HEK293 (cell line): ENCODE measurements around the gene LINC00237.

Experiments
- CTCF ChIA-PET: fragments of 350-600 bp; formaldehyde crosslinking; extraction: SDS; loops from one replicate; lab custom pipeline; 2021; ENCODE audit warnings: antibody characterized with exemption; lab: Yijun Ruan, JAX
- POLR2A ChIA-PET: fragments of 300-600 bp; formaldehyde crosslinking; extraction: SDS; loops from one replicate; lab custom pipeline; 2020; ENCODE audit warnings: antibody characterized with exemption, inconsistent platforms; lab: Yijun Ruan, JAX
- H3K27ac ChIP-seq: fragments of 200-500 bp; sonication (Bioruptor generic); 2 replicates; pipeline ENCODE4 v1.5.1; 2014; ENCODE audit warnings: low read depth, low read length, control low read depth, inconsistent platforms; ENCODE audit errors: extremely low read depth
- H3K36me3 ChIP-seq, 2 experiments: fragments of 200-500 bp in 1 of 2; sonication (Bioruptor generic) in 1 of 2; 1 replicate in 1 of 2; 2 replicates in 1 of 2; pipeline ENCODE4 v1.5.1; 2014 to 2017; ENCODE audit warnings: inconsistent platforms in 2 of 2, low read length in 2 of 2; ENCODE audit not compliant: control insufficient read depth in 2 of 2, insufficient read depth in 1 of 2
- H3K4me1 ChIP-seq: fragments of 200-500 bp; sonication (Bioruptor generic); 2 replicates; pipeline ENCODE4 v1.5.1; 2014; ENCODE audit warnings: mild to moderate bottlenecking, low read length, inconsistent platforms; ENCODE audit not compliant: control insufficient read depth, insufficient read depth
- H3K4me3 ChIP-seq: 2 replicates; pipeline ENCODE4 v1.5.1; 2011; ENCODE audit warnings: low read depth, mild to moderate bottlenecking, control low read depth, low read length, moderate library complexity
- H3K9me3 ChIP-seq: fragments of 200-500 bp; sonication (Bioruptor generic); 2 replicates; pipeline ENCODE4 v1.5.1; 2014; ENCODE audit warnings: low read depth, low read length, inconsistent platforms; ENCODE audit not compliant: control insufficient read depth, insufficient read depth
- KLF10 ChIP-seq: fragments of 450-650 bp; IDR thresholded peaks from 2 replicates; pipeline ENCODE4 v1.5.1; 2018; ENCODE audit warnings: missing biosample characterization, mild to moderate bottlenecking, missing genetic modification characterization
- MZF1 ChIP-seq: fragments of 450-650 bp; formaldehyde crosslinking; IDR thresholded peaks from 2 replicates; pipeline ENCODE4 v1.5.1; 2017; ENCODE audit warnings: missing biosample characterization, missing genetic modification characterization, borderline replicate concordance
- PRDM1 ChIP-seq: fragments of 450-650 bp; formaldehyde crosslinking; IDR thresholded peaks from 2 replicates; pipeline ENCODE4; 2016; ENCODE audit warnings: missing biosample characterization, missing genetic modification characterization
- SCRT2 ChIP-seq: fragments of 450-650 bp; formaldehyde crosslinking; IDR thresholded peaks from 2 replicates; pipeline ENCODE4 v1.5.1; 2016; ENCODE audit warnings: missing biosample characterization, missing genetic modification characterization
- ZBTB17 ChIP-seq: fragments of 450-650 bp; formaldehyde crosslinking; IDR thresholded peaks from 2 replicates; pipeline ENCODE4 v1.5.1; 2016; ENCODE audit warnings: missing biosample characterization, missing genetic modification characterization
- ZBTB20 ChIP-seq: fragments of 450-650 bp; formaldehyde crosslinking; IDR thresholded peaks from 2 replicates; pipeline ENCODE4 v1.5.1; 2016; ENCODE audit warnings: missing biosample characterization, missing genetic modification characterization
- ZBTB8A ChIP-seq: fragments of 450-650 bp; formaldehyde crosslinking; IDR thresholded peaks from 2 replicates; pipeline ENCODE4 v1.5.1; 2016; ENCODE audit warnings: missing biosample characterization, missing genetic modification characterization
- ZFP41 ChIP-seq: fragments of 450-650 bp; formaldehyde crosslinking; IDR thresholded peaks from 2 replicates; pipeline ENCODE4 v1.5.1; 2016; ENCODE audit warnings: missing biosample characterization, missing genetic modification characterization, borderline replicate concordance
- ZIC2 ChIP-seq: fragments of 450-650 bp; formaldehyde crosslinking; IDR thresholded peaks from 2 replicates; pipeline ENCODE4 v1.5.1; 2016; ENCODE audit warnings: missing biosample characterization, missing genetic modification characterization
- ZNF114 ChIP-seq: fragments of 450-650 bp; formaldehyde crosslinking; IDR thresholded peaks from 2 replicates; pipeline ENCODE4 v1.5.0; 2017; ENCODE audit warnings: missing biosample characterization, missing genetic modification characterization
- ZNF146 ChIP-seq: fragments of 450-650 bp; formaldehyde crosslinking; IDR thresholded peaks from 2 replicates; pipeline ENCODE4 v1.5.1; 2016; ENCODE audit warnings: missing biosample characterization, missing genetic modification characterization
- ZNF155 ChIP-seq: fragments of 450-650 bp; formaldehyde crosslinking; IDR thresholded peaks from 2 replicates; pipeline ENCODE4 v1.5.1; 2016; ENCODE audit warnings: missing biosample characterization, missing genetic modification characterization
- ZNF184 ChIP-seq: fragments of 450-650 bp; IDR thresholded peaks from 2 replicates; pipeline ENCODE4 v1.5.1; 2018; ENCODE audit warnings: missing biosample characterization, mild to moderate bottlenecking, missing genetic modification characterization
- ZNF19 ChIP-seq: fragments of 450-650 bp; formaldehyde crosslinking; IDR thresholded peaks from 2 replicates; pipeline ENCODE4; 2016; ENCODE audit warnings: missing biosample characterization, missing genetic modification characterization, low read depth
- ZNF214 ChIP-seq: fragments of 450-650 bp; formaldehyde crosslinking; IDR thresholded peaks from 2 replicates; pipeline ENCODE4 v1.5.1; 2017; ENCODE audit warnings: missing biosample characterization, mild to moderate bottlenecking, missing genetic modification characterization, borderline replicate concordance
- ZNF239 ChIP-seq: fragments of 450-650 bp; formaldehyde crosslinking; IDR thresholded peaks from 2 replicates; pipeline ENCODE4 v1.5.1; 2016; ENCODE audit warnings: missing biosample characterization, missing genetic modification characterization
- ZNF24 ChIP-seq: fragments of 450-650 bp; formaldehyde crosslinking; IDR thresholded peaks from 2 replicates; pipeline ENCODE4 v1.5.1; 2016; ENCODE audit warnings: missing biosample characterization, missing genetic modification characterization
- ZNF311 ChIP-seq: fragments of 450-650 bp; formaldehyde crosslinking; IDR thresholded peaks from 2 replicates; pipeline ENCODE4 v1.5.1; 2017; ENCODE audit warnings: missing biosample characterization, missing genetic modification characterization, borderline replicate concordance
- ZNF626 ChIP-seq: fragments of 450-650 bp; sonication (Bioruptor Pico); formaldehyde crosslinking; IDR thresholded peaks from 2 replicates; pipeline ENCODE4 v1.5.1; 2018; ENCODE audit warnings: missing biosample characterization, missing genetic modification characterization, inconsistent platforms
- ZNF629 ChIP-seq: fragments of 450-650 bp; formaldehyde crosslinking; IDR thresholded peaks from 2 replicates; pipeline ENCODE4 v1.5.1; 2017; ENCODE audit warnings: missing biosample characterization, missing genetic modification characterization
- ZXDB ChIP-seq: fragments of 450-650 bp; formaldehyde crosslinking; IDR thresholded peaks from 2 replicates; pipeline ENCODE4 v1.5.1; 2016; ENCODE audit warnings: missing biosample characterization, missing genetic modification characterization
- TF ChIP-seq, protein P1 (sequence below): fragments of 450-650 bp; formaldehyde crosslinking; IDR thresholded peaks from 2 replicates; pipeline ENCODE4 v1.5.1; 2016; ENCODE audit warnings: missing biosample characterization, missing genetic modification characterization
- TF ChIP-seq, protein P2 (sequence below): fragments of 450-650 bp; formaldehyde crosslinking; optimal IDR thresholded peaks from 2 replicates; pipeline ENCODE3; 2016; ENCODE audit warnings: missing biosample characterization, mild to moderate bottlenecking, missing genetic modification characterization
- TF ChIP-seq, protein P3 (sequence below): fragments of 450-650 bp; formaldehyde crosslinking; IDR thresholded peaks from 2 replicates; pipeline ENCODE4 v1.5.1; 2016; ENCODE audit warnings: missing biosample characterization, missing genetic modification characterization

Gene LINC00237

DNA sequence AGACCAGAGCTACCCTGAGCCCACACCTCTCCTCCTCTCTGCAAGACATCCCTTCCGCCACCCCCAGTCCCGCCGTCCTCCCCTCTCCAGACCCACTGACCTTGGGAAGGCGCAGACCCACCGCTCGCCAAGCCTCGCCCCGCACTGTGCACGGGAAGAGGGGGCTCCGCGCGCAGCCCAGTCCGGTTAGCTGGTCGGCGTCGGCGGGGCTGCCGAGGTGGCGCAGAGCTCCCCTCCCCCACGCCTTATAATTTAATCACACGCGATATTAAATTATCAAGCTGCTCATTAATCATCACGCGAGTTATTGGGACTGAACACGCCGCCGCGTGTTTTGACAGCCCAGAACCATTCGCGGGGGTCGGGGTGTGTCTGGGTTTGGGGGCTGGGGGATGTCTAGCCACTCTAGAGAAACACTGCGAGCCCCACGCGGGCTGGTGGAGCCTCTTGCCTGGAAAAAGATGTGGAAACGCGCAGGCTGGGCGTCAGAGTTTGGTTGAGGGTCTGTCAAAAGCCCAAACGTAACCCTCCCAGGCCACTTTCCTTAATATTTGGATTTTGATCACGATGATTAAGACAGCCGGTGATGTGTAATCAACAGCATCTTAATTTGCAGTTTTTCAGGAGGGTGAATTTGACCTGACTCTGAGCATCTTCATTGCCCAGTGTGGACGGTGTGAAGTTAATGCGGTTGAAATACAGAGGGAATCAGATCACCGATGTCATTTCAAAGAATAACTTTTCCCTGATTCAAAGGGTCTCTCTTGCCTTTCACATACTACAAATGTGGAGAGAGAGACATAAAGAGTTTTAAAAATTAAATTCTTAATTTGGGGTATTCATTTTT lies at the start of gene LINC00237:
LINC00237 (minus strand) TSS at position 188 of the 847 bp plus-strand sequence.
- Histone ChIP-seq H3K4me1 (no peaks in the 10 kb centered on the region), H3K27ac (no peak within 1 kb of the TSS), H3K4me3 (no peak within 1 kb of the TSS), H3K36me3 (no peaks in the 10 kb centered on the region), H3K9me3 (no peaks in the 10 kb centered on the region)
- POLR2A ChIA-PET, result no interaction called here
- CTCF ChIA-PET, result no interaction called here
- TF ChIP-seq ZNF19 (no peak), ZXDB (tag by site-specific recombination) (no peak), ZNF311 (no peak), KLF10 (no peak), ZNF184 (tag by site-specific recombination) (no peak), ZIC2 (tag by site-specific recombination) (no peak), ZNF626 (tag by site-specific recombination) (no peak)
- TF ChIP-seq, protein P1, sequence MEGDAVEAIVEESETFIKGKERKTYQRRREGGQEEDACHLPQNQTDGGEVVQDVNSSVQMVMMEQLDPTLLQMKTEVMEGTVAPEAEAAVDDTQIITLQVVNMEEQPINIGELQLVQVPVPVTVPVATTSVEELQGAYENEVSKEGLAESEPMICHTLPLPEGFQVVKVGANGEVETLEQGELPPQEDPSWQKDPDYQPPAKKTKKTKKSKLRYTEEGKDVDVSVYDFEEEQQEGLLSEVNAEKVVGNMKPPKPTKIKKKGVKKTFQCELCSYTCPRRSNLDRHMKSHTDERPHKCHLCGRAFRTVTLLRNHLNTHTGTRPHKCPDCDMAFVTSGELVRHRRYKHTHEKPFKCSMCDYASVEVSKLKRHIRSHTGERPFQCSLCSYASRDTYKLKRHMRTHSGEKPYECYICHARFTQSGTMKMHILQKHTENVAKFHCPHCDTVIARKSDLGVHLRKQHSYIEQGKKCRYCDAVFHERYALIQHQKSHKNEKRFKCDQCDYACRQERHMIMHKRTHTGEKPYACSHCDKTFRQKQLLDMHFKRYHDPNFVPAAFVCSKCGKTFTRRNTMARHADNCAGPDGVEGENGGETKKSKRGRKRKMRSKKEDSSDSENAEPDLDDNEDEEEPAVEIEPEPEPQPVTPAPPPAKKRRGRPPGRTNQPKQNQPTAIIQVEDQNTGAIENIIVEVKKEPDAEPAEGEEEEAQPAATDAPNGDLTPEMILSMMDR (tag by site-specific recombination), result no peak
- TF ChIP-seq, protein P2, sequence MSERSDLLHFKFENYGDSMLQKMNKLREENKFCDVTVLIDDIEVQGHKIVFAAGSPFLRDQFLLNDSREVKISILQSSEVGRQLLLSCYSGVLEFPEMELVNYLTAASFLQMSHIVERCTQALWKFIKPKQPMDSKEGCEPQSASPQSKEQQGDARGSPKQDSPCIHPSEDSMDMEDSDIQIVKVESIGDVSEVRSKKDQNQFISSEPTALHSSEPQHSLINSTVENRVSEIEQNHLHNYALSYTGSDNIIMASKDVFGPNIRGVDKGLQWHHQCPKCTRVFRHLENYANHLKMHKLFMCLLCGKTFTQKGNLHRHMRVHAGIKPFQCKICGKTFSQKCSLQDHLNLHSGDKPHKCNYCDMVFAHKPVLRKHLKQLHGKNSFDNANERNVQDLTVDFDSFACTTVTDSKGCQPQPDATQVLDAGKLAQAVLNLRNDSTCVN, result no peak

DNA sequence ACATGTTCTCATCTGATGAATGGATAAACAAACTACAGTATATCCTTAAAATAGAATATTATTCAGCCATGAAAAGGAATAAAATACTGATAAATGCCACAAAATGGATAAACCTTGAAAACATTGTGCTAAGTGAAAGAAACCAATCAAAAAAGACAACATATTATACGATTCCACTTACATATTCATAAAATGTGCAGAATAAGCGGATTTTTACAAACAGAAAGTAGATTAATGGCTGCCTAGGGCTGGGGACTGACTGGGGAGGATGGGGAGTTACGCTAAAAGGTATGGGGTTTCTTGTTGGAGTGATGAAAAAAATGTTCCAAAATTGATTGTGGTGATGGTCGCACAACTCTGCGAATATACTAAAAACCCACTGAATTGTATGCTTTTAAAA lies 49.1 kb upstream of the LINC00237 start:
- H3K4me1 ChIP-seq, result no peaks in the 10 kb centered on the region
- H3K27ac ChIP-seq, result no peak overlapping the region
- no peaks in the 10 kb centered on the region for H3K9me3 ChIP-seq
- CTCF ChIA-PET, result no interaction called here
- TF ChIP-seq ZBTB20 (no peak), ZNF146 (tag by site-specific recombination) (peak; percentile 73; the same call in 1 of the 2 replicates)
- H3K4me3 ChIP-seq, result no peak overlapping the region
- POLR2A ChIA-PET, result no interaction called here
- H3K36me3 ChIP-seq, result peaks cover 0 to 3% of the 10 kb centered on the region in 2 experiments; a peak in 1 of 3 replicates

DNA sequence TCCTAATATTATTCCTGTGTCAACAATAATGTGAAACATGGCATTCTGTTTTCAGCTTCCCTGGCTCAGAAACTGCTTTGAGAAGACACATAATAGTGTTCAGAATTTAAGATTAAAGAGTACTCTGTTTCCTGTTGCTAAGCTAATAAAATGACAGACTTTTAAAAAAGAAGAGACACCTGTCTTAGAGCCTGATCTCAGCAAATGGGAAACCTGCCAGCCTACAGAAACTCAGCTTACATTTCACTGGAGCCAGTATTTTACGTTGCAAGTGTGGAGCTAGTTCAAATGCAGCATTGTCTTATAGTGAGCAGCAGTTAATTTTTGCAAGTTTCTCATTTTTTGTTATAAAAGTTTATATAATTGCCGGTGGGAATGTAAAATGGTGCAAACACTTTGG lies 48.5 kb upstream of the LINC00237 start:
- TF ChIP-seq ZBTB17 (tag by site-specific recombination) (no peak), SCRT2 (tag by site-specific recombination) (no peak), ZNF155 (tag by site-specific recombination) (no peak), ZNF629 (tag by site-specific recombination) (no peak), ZBTB8A (tag by site-specific recombination) (no peak)
- Histone ChIP-seq H3K36me3 (peaks cover 0 to 3% of the 10 kb centered on the region in 2 experiments; a peak in 1 of 3 replicates), H3K4me1 (no peaks in the 10 kb centered on the region), H3K27ac (no peak overlapping the region), H3K4me3 (no peak overlapping the region), H3K9me3 (no peaks in the 10 kb centered on the region)
- POLR2A ChIA-PET, result no interaction called here
- CTCF ChIA-PET, result no interaction called here

DNA sequence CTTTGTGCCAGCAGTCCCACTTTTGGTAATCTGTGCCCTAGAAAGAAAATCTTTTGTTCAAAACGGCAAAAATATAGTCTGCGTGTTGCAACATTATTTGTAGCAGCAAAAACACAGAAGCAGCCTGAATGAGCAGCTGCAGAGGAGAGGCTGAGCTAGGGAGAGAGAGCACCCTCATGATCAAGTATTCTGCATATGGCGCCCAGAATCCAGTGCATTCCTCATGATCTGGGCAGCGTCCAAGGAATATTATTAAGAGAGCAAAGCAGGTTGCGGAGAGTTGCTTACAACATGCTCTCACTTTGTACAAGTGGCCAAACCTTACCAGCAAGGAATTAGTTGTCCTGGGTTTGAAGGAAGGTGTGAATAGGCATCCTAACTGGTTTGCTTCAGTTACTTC lies 45.6 kb upstream of the LINC00237 start:
- CTCF ChIA-PET, result no interaction called here
- H3K27ac ChIP-seq, result no peak overlapping the region
- H3K4me1 ChIP-seq, result no peaks in the 10 kb centered on the region
- H3K4me3 ChIP-seq, result no peak overlapping the region
- no peak for TF ChIP-seq ZNF214 (tag by site-specific recombination)
- TF ChIP-seq ZFP41, result no peak
- no peak for TF ChIP-seq ZBTB17 (tag by site-specific recombination)
- no peak for TF ChIP-seq ZNF24 (tag by site-specific recombination)
- TF ChIP-seq PRDM1 (tag by site-specific recombination), result no peak
- no peak for TF ChIP-seq MZF1 (tag by site-specific recombination)
- no peak for TF ChIP-seq ZNF239 (tag by site-specific recombination)
- no peak for TF ChIP-seq ZNF114 (tag by site-specific recombination)
- TF ChIP-seq, protein P3, sequence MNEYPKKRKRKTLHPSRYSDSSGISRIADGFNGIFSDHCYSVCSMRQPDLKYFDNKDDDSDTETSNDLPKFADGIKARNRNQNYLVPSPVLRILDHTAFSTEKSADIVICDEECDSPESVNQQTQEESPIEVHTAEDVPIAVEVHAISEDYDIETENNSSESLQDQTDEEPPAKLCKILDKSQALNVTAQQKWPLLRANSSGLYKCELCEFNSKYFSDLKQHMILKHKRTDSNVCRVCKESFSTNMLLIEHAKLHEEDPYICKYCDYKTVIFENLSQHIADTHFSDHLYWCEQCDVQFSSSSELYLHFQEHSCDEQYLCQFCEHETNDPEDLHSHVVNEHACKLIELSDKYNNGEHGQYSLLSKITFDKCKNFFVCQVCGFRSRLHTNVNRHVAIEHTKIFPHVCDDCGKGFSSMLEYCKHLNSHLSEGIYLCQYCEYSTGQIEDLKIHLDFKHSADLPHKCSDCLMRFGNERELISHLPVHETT (tag by site-specific recombination), result no peak
- H3K9me3 ChIP-seq, result no peaks in the 10 kb centered on the region
- H3K36me3 ChIP-seq, result peaks cover 0 to 12% of the 10 kb centered on the region in 2 experiments; a peak in 1 of 3 replicates
- POLR2A ChIA-PET, result interaction anchor here (1.1 kb wide), 1 partner anchor 26 kb away, joined by 5 read pairs; the partner anchor contains the start of gene KIZ
